NCI-H524 (cell line): ENCODE measurements around the gene RAX.
A peak's percentile ranks its signal among the peaks of the same experiment; 100 is the strongest.
"Not testable (repeated sequence)": the region's sequence is repeated elsewhere in the genome, so short reads cannot be mapped to it uniquely, and the experiment has no call there.

Source experiments
- DNase-seq, 2 experiments: peaks; one replicate each; lab custom pipeline; 2025; lab: John Stamatoyannopoulos, UW

The RAX gene

GRCh38 chr18:59273759-59274532 is 692 bp upstream of the RAX start:
- no peak for DNase-seq

GRCh38 chr18:59272221-59272888 is 899 bp downstream of the RAX start:
- DNase-seq: no peak

- DNase-seq: no peak
Measured at GRCh38 chr18:59271606-59272220, 1.5 kb downstream of the RAX start.

GRCh38 chr18:59270689-59271257 is 2.5 kb downstream of the RAX start:
- DNase-seq: no peak

DNA sequence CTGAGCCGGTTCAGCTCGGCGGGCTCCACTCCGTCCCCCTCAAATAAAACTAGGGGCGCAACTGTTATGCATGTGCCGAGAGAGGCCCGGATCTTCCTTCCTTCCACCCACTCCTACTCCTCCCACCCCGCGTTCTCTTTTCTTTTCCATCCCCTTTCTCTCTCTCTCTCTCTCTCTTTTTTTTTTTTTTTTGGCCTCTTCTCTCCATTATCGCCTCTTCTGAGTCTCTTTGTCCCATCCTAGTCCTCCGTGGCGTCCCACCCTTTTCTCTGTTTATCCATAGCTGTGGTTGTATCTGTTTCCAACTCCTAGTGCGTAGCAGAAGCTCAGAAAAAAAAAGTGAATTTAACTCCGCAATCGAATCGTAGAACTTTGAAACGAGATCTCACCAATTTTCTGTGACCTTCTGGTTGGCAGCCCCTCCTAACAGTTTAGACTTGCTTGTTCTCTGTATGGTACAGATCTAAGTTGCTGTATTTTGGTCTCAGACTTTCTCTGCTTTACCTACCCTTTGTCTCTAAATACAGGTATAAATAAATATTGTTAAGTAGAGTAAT is 3.6 kb downstream of the RAX start:
- no peak for DNase-seq

DNA sequence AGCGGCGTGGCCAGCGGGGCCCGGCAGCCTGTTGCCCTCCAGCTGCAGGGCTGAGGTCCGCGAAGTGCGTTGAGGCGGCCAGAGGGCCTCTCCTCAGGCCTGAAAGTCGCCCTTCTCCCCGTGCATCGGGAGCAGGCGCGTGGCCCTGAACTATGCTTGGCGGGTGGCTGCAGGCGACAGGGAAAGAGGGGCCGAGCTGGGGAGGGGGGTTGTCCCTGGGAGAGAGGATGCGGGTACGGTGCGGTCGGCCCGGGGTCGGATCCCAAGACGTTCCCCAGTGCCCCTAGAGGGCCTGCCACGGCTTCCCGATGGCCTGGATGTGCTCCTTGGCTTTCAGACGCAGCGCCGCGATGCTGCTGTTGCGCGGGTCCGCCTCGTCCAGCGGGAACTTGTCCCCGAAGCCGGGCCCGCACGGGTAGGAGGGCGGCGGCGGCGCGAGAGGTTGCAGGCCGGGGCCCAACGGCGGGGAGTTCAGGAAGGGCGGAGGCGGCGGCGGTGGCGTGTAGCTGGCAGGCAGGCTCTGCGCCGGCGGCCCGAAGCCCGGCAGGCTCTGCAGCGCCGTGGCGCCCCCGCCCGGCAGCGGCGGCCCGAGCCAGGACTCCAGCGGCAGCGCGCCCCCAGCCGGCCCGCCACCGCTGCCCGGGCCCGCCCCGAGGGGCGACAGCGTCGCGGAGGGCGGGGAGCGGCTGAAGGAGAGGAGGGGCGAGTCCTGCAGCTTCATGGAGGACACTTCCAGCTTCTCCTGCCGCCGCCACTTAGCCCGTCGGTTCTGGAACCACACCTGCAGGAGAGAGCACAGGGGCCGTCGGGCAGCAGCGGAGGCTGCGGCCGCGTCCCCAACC is 4.3 kb downstream of the RAX start:
- DNase-seq: peak in 1 of 2 experiments; percentile 38

GRCh38 chr18:59268127-59268720 is 5.0 kb downstream of the RAX start:
- DNase-seq: no peak

GRCh38 chr18:59267503-59268126 is 5.6 kb downstream of the RAX start:
- DNase-seq: peak in 1 of 2 experiments; percentile 22

GRCh38 chr18:59266886-59267502 is 6.3 kb downstream of the RAX start:
- no peak for DNase-seq

DNA sequence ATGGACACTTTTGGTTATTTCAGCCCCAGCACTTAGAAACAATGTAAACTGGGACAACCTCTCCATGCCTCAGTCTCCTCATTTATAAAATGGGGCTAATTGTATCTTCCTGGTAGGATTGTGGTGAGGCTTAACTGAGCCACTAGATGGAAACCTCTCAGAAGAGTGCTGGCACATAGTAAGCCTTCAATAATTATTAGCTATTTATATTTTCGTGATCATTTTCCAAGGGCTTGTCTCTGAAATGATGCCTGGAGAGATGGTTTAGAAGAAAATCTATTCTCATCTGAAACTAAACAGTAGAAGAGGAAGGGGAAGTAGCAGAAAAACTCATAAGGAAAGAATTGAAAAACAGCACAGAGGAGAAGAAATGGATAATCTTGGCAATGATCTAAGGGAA is 6.8 kb downstream of the RAX start:
- DNase-seq: no peak

- DNase-seq: no peak
Measured at GRCh38 chr18:59265974-59266369, 7.3 kb downstream of the RAX start.

DNA sequence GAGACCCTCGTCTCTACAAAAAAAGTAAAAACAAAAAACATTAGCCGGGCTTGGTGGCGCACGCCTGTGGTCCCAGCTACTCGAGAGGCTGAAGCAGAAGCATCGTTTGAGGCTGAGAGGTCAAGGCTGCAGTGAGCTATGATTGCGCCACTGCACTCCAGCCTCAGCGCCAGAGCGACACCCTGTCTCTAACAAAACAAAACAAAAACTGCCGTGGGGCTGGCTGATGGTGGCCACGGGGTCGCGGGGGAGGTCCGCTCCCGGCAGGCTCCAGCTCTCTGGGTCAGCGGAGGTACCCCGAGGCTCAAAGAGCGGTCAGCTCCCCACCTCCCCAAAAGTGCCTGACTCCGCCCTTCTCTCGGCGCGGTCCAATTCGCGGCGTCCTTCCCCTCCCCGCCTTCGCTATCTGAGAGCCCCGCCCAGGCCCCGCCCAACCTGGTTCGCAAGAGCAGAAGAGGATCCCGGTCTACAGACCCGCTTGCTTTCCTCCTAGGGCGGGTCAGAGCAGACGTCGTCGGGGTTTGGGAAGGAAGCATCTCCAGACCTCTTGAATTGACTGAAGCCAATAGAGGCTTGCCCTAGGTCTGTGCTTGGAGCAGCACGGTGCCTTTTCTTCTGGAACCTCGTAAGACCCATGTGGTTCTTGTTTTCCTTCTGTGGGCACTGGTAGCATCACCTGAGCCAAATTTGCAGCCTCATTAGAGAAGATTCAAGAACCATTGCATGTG is 7.8 kb downstream of the RAX start:
- peak; percentile 41 to 49 for DNase-seq

DNA sequence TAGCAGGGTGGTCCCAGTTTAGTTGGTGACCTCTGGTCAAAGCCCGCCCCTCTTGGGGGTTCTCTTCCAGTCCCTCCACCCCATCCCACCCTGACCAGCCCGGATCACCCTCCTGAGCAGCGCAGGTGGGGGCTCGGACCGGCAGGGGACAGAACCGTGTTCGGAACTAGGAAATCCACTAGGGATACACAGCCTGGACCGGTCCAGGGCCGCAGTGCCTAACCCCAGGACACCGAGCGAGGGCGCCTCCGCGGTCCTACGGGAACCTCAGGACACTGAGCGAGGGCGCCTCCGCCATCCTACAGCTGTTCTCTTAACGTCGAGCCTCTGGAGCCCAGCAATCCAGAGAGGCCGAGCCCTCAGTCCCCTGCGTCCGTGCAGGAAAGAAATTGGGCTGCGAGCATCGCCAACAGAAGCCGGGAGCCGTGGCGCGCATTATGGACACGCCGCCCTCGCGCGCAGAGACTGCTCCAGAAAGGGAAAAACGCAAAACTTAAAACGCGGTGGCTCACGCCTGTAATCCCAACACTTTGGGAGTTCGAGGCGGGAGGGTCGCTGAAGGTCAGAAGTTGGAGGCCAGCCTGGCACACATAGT is 8.5 kb downstream of the RAX start:
- peak in 1 of 2 experiments; percentile 32 for DNase-seq

DNA sequence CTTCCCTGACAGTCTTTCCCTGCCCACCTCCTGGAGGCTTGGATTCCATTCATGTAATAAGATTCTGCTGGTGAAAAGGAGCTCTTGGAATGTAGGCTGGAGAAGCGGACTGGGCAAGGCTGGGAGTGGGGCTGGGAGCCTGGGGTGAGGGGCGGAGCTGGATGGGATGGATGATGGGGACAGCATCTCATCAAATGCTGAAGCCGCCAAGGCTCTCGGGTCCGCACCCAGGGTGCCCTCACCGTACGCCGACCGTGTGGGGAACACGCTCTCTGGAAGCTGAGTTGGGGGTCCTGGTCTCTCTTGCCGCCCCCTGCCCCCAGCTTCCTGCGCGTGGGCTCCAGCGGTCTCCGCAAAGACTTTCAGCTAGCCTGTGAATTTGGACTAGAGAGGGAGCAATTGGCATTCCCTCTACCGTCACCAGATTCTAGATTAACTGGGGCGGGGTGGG is 9.1 kb downstream of the RAX start:
- DNase-seq: no peak

- peak in 1 of 2 experiments; percentile 1 for DNase-seq
Measured at GRCh38 chr18:59263661-59264060, 9.6 kb downstream of the RAX start.

DNA sequence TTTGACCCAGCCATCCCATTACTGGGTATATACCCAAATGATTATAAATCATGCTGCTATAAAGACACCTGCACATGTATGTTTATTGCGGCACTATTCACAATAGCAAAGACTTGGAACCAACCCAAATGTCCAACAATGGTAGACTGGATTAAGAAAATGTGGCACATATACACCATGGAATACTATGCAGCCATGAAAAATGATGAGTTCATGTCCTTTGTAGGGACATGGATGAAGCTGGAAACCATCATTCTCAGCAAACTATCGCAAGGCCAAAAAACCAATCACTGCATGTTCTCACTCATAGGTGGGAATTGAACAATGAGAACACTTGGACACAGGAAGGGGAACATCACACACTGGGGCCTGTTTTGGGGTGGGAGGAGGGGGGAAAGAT is 11.0 kb downstream of the RAX start:
- DNase-seq: not testable (repeated sequence)

- DNase-seq: not testable (repeated sequence)
Measured at GRCh38 chr18:59261842-59262241, 11.4 kb downstream of the RAX start.

DNA sequence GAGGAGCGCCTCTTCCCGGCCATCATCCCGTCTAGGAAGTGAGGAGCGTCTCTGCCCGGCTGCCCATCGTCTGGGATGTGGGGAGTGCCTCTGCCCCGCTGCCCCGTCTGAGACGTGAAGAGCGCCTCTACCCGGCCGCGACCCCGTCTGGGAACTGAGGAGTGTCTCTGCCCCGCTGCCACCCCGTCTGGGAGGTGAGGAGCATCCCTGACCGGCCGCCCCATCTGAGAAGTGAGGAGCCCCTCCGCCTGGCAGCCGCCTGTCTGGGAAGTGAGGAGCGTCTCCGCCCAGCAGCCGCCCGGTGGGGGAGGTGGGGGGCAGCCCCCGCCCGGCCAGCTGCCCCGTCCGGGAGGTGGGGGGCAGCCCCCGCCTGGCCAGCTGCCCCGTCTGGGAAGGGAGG is 17.8 kb downstream of the RAX start:
- DNase-seq: not testable (repeated sequence)

- DNase-seq: peak; percentile 65 to 85
Measured at GRCh38 chr18:59249199-59249774, 24.0 kb downstream of the RAX start.
